Left hindlimb (tissue), 1 donor: ENCODE data around the gene SUGP2.
A peak's percentile ranks its signal among the peaks of the same experiment; 100 is the strongest.

Source experiments
- DNase-seq: peaks from one replicate; pipeline ENCODE4 v3.0.0-alpha.2; 2018

Gene SUGP2

GRCh38 chr19:19033426-19034203 is at the start of gene SUGP2, which contains the start of gene ARMC6:
Gene SUGP2, minus strand, starts transcription at chr19:19033517. Its CDS starts 2,446 bp downstream, at chr19:19031071.
Gene ARMC6, plus strand, starts transcription at chr19:19033603. Its CDS starts 607 bp downstream, at chr19:19034210.
- peak; percentile 94 for DNase-seq

DNA sequence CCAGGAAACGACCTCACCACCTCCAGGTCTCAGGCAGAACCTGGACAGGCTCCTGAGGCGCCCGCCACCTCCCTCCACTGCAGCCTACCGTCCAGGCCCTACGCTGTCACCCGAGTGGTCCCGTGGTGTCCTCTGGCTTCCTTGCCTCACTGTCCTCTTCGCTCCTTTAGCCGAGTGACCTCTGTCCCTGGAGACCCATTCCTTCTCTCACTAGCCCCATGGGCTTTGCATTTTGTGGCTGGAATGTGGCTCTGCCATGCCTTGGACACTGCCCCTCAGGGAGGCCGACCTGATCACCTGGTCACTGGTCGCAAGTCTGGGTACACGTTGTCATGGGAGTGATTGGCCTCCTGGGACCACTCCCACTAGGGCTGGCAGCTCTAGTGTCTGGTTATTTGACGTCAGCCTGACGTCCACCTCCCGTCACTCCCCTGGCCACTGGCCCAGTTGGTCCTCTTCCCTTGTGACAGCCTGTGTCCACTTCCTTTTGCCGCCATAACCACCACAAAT is 48.4 kb upstream of the SUGP2 start:
- no peak for DNase-seq

- no peak for DNase-seq
Measured at GRCh38 chr19:19079571-19079970, 46.3 kb upstream of the SUGP2 start.

DNA sequence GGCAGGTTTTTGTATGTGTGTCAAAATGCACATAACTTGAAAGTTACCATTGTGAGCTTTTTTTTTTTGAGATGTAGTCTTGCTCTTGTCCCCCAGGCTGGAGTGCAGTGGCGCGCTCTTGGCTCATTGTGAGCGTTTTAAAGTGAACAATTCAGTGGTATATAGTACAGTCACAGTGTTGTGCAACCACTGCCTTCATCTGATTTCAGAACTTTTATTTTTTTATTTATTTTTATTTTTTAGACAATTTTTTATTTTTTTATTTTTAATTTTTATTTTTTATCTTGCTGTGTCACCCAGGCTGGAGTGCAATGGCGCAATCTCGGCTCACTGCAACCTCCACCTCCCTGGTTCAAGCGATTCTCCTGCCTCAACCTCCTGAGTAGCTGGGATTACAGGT is 45.5 kb upstream of the SUGP2 start:
- DNase-seq = no peak

- DNase-seq = no peak
Measured at GRCh38 chr19:19077103-19077502, 43.8 kb upstream of the SUGP2 start.

DNA sequence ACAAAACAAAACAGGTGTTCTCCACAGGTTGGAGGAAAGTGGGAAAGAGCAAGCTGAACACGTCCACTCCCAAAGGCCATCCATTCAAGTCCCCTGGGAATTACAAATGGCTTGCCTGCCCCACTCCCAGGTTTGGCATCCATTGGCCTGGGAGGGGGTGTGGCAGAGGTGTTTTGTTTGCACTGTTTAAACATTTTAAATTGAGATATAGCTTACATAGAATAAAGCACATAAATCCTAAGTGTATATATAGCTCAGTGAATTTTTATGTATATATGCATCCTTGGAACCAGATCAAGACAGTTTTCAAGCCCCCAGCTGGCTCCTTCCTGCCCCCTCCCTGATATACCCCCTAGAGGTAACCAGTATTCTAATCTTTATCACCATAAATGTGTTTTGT is 43.2 kb upstream of the SUGP2 start:
- DNase-seq = no peak

GRCh38 chr19:19075126-19075525 is 41.8 kb upstream of the SUGP2 start:
- no peak for DNase-seq

DNA sequence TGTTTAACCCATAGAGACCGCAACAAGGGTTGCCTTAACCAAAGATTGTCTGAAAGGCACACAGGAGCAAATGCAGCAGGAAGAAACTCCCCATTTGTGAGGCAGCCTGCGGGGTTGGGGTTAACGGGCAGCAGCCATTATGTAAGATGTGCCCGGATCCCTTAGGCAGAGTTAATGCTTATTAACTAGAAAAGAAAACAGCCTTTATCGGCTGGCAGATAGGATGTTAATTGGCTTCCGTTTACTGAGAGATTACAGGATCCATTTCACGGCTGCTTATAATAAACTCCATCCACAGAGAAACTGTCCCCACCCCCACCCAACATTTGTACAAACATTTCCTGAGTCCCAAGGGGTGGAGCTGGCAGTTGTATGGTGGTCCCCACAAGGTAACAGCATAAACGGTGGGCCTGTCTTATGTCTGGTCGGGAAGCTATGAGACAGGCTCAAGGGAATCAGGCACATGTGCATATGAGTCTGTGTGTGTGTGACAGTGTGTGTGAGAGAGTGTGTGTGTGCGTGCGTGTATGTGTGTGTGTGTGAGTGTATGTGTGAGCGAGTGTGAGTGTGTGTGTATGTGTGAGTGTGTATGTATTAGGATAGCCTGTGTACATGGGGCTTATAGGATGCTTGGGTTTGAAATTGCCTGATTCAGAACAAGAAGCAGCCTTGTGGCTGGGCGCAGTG is 41.0 kb upstream of the SUGP2 start:
- DNase-seq = no peak

- no peak for DNase-seq
Measured at GRCh38 chr19:19071897-19072296, 38.6 kb upstream of the SUGP2 start.

DNA sequence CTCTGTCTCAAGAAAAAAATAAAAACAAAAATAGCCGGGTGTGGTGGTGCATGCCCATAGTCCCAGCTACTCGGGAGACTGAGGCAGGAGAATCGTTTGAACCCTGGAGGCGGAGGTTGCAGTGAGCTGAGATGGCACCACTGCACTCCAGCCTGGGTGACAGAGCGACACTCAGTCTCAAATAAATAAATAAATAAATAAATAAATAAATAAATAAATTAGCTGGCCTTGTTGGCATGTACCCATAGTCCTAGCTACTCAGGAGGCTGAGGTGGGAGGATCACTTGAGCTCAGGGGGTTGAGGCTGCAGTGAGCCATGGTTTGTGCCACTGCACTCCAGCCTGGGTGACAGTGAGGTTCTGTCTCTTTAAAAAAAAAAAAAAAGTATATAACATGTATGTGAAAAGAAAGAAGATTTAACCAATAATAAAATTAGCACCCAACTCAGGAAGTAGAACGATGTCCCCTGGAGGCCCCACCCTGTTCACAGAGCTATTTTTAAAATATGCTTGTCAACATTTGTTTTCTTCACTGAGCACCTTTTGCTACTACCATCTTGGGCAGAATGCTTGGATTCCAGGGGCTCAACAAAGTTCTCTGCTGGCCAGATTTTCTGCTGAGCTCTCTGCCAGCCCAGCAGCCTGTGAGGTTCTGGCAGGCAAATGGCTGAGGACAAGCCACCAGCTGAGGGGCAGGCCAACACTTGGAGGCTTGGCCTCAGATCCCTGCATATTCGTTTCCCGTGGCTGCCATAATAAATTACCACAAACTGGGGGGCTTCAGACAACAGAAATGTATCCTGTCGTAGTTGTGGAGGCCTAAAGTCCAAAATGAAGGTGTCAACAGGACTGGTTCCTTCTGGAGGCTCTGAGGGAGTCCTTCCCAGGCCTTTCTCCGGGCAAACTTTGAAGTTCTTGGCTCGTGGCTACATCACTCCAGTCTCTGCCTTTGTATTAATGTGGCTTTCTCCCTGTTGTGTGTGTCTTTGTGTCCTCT is 35.6 kb upstream of the SUGP2 start:
- no peak for DNase-seq

DNA sequence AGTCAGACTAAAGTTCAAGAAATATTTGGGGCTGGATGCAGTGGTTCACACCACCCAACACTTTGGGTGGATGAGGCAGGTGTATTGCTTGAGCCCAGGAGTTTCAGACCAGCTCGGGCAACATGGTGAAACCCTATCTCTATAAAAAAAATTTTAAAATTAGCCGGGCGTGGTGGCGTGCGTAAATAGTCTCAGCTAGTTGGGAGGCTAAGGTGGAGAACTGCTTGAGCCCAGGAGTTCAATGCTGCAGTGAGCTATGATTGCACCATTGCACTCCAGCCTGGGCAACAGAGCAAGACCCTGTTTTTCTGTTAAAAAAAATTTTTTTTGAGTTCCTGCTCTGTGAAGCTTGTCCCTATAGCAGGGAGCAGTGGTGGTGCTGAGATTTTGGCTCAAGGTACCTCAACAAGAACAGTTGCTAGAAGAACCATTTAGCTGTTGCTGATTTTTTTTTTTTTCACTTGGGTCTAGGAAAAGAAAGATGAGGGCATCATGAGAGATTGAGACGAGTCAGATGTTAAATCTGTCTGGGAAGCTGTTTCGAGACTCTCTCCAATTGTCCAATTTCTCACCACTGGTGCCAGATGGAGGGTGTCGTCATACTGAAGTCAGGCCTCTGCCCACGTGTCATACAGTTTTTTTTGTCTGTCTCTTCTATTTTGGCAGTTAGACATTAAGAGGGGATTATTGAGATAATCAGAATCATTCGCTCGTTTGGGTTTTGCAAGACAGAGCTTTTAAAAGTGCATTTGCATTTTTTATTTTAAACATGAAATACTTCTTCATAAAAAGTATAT is 34.2 kb upstream of the SUGP2 start:
- DNase-seq = no peak

DNA sequence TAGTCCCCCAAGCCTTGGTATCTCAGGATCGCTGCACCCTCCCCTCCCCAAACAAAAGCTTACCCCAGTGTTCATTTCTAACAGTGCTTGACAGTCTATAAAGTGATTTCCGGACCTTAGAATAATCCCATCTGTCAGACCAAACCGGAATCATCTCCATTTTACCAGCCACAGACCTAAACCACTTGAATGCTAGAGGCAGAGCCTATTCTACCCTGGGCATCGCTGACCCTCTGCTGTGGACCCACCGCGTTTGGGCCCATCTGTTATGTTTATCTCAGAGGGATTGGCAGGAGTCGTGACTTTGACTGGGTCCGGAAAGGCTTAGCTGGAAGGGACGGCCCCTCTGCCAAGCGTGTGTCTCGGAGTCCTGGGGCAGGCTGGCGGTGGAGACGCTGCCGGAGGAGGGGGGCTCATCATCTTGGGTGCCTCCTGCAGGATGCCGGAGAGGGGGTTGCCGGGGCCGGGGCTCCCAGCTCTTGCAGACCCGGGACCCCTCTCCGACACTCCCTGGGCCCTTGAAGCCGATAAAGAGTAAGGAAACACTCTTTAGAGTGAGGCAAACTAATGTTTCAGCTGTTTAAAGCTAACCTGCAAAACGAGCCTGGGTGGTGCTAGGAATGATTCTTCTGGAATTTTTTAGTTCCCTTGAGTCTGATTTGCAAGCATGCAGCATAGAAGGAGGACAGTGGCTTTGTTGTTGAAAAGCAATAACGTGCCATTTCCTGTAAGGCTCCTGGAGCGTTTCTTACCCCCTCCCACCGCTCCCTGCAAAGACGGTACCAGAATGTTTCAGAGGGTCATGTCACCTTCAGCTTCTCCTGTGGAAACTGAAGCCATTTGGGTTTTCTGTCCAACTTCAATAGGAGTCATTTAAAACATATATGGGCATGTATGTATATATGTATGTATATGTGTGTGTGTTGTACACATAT is 31.8 kb upstream of the SUGP2 start:
- no peak for DNase-seq

DNA sequence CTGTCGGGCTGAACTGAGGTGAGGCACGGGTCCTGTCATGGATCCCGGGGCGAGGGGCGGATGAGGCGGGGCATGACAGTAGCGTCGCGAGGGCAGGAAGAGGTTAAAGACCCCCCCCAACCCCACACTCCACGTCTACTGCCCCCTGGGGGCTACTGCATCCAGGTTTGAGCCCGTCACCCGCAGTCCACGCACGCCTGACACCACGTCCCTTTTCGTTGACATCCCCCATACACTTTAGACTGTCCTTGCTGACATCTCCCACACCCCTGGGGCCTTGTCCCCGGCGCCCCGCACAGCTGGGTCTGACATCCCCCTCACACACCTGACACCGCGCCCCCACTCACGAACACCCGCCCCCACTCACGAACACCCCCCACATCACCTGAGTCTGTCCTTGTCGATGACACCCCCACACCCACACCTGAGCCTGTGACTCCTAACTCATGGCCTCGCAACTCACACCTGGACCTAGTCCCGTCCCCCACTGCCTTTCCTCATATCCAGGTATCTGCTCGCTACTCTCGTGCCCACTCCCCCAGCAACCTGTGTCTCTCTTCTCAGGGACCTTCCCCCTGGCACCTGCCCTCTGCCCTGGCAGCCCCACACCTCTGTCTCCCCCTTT is 30.9 kb upstream of the SUGP2 start:
- DNase-seq = no peak

DNA sequence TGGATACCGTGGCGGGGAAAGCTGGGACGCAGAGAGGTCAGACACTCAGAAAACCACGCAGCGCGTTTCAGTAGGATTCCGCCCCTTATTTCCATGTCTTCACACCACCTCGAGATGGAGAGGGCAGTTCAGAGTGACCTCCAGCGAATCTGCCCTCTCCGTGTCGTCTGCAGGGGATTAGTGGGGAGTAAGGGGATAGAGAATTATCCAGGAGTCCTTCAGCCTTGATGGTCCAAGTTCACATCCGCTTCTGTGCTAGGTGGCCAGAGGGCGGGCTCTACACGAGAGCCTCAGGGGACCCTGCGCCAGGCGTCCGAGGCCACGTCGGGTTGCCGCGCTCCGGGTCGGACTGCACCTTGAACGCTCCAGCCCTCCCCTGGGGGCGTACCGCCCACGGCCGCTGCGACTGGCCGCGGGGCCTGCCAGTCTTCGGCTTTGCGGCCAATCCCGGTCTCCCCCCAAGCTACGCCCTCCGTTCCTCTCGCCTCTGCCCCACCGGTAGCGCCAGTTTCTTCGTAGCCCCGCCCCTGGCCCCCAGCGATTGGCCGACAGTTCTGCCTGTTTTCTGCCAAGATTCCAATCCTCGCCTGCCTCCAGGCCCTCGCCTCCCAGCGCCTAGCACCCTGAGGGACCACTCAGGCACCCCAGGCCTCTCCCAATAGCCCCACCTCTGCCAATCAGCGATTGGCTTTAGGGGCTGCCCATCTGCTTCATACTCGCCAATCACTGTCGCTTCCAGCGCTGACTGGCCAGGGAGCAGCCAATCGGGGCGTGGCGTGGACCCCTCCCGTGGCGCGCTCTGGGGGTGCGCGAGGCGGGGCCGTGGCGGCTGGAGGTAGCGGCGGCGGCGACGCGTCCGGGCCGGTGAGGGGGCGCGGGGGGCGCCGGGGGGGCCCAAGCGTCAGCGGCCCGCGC is 30.1 kb upstream of the SUGP2 start, which contains the start of gene SLC25A42:
TSS of gene SLC25A42 (plus strand) at position 812 of the 915 bp plus-strand sequence. CDS start 32,131 bp downstream, outside the sequence.
- DNase-seq = peak; percentile 100

DNA sequence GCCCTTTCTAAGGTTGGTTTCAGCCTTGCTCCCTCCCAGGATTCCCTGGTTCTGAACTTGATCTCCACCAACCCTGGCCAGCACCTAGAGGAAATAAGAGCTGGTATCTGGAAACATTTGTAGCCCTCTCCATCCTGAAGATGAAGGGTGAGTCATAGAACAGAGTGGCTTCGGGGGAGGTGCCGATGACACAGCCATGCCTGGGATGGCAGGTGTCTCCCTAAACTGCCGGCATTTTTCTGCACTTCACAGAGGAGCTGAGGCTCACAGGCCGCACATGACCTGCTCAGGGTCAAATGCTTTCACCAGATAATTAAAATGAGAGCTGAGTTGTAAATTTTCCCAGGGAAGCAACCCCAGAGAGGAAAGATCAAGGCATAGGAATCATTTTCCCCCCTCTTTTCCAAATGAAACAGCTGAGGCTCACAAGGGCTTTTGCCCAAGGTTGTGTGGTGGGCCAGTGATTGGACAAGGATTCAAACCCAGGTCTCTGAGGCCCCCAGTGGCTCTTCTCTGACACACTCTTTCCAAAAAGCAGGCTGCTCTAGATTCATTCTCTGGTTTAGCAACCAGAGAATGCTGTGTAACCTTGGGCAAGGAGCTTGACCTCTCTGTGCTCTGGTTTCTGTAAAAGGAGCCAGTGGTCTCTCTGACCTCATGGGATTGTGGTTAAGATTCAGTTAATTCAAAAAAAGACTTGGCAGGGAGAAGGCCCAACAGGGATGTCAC is 29.3 kb upstream of the SUGP2 start:
- no peak for DNase-seq

DNA sequence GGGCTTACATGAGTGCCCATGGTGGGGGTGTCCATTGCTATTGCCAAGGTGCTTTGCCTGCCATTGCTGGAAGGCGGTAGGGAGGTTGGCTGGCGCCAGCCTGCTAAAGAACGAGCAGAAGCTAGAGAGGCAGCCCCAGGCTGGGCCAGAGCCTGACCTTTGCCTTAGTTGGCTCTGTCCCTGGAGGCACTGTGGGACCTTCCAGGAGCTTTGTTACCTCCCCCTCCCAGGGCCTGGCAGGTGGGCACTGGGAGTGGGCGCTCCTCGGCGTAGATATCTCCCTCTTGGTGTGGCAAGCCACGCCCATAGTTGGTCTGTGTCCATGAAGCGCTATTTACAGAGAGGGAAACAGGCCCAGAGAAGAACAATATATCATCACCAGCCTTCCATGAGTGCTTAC is 28.2 kb upstream of the SUGP2 start:
- DNase-seq = no peak

DNA sequence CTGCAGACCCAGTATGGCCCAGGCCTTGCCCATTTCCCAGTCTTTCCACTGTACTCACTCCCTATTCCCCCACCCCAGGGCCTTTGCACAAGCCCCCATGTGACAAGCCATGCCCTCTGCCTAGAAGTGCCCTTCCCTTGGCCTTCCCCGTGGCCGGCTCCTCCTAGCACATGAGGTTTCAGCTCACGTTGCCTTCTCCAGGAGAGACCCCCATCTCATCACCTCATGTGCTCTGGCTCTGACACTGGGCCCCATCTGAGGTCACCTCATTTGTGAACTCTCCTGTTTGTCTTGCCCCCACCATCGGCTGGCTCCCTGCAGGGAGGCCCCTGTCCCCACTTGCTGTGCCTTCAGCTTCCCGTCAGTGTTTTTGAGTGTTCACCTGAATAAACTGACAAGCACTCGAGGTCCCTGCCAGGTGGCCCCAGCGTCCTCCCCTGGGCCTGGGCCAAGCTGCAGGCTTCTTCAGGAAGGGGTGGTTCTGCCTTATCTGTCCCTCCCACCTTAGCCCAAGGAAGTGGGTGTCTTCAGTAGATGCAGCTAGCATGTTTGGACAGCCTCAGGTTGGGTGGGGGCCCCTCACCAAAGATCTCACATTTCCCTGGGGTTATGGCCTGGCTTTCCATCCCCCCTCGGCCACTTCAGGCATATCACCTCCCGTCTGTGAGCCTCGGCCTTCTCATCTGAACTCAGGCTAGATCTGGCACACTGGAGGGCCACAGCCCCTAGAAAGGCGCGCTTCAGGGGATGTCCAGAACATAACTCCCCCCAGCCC is 26.7 kb upstream of the SUGP2 start:
- no peak for DNase-seq
